Stromal cell of bone marrow (primary cell): ENCODE measurements around the gene SLC25A51.

Experiments used
- DNase-seq: peaks from one replicate; pipeline ENCODE4 v3.0.0-alpha.2; 2012; ENCODE audit warnings: low read depth

The SLC25A51 gene

DNA sequence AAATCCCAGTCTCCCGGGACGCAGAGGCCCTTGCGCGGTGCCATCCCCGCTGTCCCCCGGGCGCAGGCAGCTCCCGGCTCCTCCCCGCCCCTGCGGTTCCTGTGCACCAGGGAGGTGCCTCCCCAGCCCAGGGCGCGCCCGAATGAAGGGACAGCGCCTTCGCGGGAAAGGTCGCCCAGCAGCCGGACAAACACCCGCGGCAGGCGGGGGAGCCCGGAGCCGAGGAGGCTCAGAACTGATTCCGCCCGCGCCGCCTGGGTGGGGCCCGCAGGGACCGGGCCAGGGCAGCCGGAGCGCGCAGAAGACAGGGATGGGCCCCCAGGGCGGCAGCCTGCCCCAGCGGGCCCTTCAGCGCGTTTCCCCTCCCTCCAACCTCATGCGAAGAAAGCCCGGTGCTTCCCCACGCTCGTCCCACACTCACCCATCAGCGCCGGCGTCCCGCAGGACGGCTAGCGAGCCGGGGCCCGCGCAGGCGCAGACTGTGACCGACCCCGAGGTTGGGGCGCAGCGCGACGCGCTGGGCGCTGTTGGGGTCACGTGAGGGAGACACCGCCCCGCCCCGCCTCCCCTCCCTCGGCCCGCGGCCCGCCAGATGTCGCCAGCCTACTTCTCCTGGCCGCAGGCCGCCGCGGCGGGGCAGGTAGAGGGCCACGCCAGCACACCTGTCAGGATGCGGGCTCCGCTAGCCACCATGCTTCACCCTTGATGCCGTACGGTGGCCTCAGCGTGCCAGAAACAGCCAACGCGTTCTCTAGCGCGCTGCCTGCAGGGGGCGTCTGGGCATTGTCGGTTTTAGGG, at the start of gene SLC25A51:
SLC25A51 (minus strand) TSS at position 481 of the 798 bp plus-strand sequence. CDS start 15,577 bp downstream, outside the sequence.
- DNase-seq: peak; percentile 82

DNA sequence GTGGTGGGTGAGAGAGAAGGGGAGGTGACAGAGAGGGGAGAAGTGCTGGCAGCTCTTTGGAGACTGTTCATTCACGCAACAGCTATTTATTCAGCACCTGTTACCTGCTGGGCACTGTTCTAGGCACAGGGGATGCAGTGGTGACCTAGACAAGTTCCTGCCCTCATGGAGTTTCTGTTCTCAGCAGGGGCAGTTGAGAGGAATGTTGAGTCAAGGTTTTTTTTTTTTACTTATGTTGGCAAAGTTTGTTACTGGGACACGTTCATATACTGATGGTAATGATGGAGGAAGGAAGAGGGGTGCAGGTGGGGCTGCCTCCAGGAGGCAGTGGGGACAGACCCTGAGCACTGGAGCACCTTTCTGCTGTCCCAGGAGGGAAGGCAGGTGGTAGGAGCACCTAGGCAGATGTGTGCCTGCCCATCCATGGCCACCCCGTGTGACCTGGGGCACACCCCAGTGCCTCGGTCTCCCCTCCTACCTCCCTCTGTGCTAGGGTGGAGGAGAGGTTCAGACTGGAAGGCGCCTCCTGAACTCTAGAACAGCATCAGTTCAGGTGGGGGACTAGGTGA, 49.4 kb upstream of the SLC25A51 start:
- DNase-seq: no peak

DNA sequence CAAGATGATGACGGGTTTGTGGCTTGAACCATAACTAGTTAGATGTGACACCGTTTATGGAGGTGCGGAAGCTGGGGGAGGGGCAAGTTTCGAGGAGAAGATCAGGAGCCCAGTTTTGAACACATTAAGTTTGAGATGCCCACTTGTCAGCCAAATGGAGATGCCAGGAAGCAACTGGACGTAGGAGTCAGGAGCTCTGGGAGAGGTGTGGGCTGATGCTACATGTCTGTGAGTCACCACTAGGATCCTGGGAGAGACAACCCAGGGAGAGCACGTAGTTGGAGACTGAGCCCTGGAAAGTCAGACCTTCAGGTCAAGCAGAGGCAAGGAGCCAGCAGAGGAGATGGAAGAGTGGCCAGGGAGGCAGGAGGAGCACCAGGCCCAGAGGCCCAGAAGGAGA, 48.8 kb upstream of the SLC25A51 start:
- no peak for DNase-seq

DNA sequence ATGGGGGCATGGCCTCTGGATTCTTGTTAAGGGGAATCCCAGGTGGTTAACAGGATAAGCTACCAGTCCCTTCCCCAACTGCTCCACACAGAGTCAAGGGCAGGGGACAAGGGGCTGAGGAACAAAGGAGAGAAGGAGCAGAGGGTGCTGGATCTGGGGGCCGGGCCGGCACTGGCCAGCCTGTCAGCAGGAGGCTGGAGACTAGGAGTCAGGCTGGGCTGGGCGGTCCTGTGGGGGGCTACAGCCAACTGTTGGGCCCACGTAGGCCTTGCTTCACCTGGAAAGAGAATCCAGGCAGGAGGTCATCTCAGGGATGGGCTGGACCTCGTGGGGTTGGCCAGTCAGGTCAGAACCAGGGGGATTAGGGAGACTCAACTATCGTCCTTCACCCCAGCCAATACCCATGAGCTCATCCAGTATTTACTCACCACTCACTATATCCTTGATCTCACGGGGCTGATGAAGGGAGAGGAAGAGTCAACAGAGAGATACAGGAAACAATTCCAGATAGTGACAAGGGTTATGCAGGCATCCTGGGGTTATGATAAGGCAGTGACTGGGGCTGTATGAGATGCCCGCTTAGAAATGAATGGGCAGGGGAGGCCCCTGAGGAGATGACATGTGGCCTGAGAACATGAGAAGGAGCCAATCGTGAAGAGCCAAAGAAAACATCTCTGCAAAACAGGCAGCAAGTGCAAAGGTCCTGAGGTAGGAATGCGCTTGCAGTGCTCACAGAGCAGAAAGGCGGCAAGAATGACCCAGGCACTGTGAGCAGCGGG, 47.9 kb upstream of the SLC25A51 start:
- no peak for DNase-seq

DNA sequence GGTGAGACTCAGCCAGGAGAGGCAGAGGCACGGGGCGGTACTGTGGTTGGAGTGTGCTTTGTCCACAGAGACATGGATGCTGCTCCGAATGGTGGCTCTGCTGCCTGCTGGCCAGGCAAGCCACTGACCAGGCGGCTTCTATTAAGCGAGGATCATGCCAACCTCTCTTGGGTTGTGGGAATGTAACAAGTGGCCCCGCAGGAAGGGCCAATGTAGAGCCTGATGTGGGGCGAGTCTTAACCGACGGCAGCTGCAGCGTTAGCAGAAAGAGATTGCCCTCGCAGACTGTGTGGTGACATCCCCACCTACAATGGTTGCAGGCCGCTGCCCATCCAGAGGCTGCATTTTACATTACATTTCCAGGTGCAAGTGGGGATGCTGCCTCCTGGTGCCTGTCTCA, 46.6 kb upstream of the SLC25A51 start:
- DNase-seq: no peak

GRCh38 chr9:37949576-37949975, 45.6 kb upstream of the SLC25A51 start:
- no peak for DNase-seq

GRCh38 chr9:37948417-37948980, 44.6 kb upstream of the SLC25A51 start:
- DNase-seq: no peak

DNA sequence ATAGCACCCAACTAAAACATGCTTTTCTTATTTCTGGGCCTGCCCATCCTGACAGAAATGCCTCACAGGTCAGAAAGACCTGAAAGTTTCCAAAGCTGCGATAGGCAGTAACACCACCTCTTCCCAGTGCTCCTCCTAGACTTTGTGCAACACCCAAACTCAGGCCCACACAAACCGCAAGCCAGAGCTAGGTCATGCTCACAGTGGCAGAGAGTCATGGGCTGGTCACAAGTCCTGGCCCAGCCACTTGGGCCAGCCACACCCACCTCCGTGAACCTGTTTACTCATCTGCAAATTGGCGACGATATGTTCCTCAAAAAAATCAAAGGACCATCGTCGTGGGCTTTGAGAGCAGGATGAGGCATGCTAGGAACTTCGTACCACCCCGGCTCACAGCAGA, 44.0 kb upstream of the SLC25A51 start:
- DNase-seq: no peak

DNA sequence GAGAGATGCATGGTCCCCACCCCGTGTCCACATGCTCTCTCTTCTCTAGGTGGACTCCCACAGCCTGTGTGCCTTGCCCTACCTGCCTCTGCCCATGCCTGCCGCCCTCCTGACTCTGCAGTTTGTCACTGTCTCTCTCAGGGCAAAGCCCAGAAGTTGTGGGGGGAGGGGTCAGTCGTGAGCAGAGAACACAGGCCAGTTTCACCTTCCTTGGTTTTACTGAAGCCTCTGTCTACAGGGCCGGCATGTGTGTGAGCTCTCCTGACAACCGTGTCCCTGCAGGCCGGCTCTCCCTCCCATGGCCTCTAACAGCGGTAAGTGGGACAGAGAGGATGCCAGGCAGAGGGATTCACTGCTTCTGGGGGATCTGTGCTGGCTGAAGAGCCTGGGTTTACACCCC, 43.5 kb upstream of the SLC25A51 start:
- no peak for DNase-seq

DNA sequence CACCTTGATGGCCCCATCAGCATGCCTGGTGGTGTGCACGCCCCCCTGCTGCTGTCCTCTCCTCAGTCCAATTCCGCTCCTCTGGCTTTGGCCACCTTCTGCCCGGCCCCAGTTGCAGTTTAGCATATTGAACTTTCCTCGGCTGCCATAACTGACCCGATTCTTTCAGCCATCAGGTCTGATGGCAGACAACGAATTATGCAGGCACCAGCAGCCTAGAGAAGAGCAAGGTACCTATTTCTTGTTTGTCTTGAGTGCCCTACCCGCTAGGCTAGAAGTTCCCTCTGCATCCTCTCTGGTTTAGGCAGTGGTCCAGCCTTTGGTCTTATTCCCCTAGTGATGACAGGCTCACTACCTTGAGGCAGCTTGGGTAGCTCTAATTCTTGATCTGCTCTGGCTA, 43.0 kb upstream of the SLC25A51 start:
- DNase-seq: no peak

GRCh38 chr9:37946041-37946440, 42.1 kb upstream of the SLC25A51 start:
- no peak for DNase-seq

GRCh38 chr9:37944671-37945481, 40.9 kb upstream of the SLC25A51 start:
- no peak for DNase-seq

- DNase-seq: no peak
Measured at GRCh38 chr9:37944266-37944650, 40.3 kb upstream of the SLC25A51 start.

GRCh38 chr9:37943345-37944265, 39.7 kb upstream of the SLC25A51 start:
- DNase-seq: peak; percentile 88

DNA sequence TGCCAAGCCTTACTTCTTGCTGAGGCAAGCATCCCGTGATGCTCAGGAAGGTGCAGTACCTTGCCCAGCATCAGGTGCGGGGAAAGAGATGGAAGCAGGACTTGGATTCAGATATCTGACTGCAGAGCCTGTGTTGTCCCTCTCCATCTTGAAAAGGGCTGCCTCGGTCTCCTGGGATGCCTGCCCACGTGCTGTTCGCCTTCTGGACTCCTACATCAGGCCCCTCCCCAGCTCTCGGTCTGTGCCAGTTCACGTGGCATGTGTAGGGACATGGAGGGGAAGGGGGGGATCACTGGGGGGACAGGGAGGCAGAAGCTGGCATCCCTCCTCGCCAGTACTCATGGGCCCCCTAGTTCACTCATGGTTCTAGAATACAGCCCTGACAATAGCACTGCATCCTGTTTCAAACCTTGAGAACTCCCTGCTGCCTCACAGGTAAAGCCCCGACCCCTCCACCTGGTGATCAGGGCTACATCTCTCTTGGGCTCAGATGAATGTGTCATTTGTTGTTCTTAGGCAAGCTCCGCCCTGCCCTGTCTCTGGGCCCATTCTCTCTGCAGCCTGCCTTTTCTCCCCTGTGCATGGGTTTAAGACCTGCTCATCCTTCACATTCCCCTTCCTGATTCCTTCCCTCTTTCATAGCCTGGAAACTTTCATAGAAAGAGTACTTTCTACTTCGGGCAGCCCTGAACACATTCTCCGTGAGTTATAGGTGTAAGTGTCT, 38.9 kb upstream of the SLC25A51 start:
- no peak for DNase-seq

DNA sequence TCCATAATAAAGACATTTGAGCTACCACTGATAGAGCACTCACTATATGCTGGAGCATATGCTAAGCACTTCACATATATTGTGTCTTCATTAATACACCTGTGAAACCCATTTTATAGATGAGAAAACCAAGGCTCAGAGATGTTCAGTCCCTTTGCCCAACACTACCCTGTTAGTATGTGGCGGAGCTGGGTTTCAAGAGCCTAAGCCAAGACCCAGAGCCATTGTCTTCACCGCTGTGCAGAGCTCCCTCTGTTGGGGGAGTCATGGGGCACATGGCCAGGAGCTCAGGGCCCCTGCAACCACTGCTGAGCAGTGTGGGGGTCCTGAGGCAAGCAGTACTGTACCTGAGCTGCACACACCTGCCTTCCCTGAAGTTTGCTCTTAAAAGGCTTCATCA, 37.3 kb upstream of the SLC25A51 start:
- DNase-seq: no peak

DNA sequence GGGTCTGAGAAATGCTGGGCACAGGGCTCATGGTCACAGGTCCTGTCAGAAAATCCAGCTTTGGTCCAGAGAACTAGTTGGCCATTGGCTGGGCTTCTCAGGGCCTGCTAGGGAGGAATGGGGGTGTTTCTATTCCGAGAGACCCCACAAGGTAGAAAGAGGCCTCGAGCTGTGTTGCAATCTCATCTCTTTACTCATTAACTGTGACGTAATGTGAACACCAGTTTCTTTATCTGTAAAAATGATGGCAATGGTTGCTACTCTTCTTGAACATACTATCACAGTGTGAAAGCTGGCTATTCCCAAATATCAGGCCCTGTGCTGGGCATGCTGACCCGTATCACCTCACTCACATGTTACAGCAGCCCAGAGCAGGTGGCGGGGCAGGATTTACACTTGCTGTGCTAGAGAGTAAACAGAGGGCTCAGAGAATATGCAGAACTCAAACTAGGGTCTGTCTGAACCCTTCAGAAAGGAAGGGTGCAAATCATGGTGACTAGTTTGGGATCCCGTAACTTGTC, 35.7 kb upstream of the SLC25A51 start:
- DNase-seq: no peak

DNA sequence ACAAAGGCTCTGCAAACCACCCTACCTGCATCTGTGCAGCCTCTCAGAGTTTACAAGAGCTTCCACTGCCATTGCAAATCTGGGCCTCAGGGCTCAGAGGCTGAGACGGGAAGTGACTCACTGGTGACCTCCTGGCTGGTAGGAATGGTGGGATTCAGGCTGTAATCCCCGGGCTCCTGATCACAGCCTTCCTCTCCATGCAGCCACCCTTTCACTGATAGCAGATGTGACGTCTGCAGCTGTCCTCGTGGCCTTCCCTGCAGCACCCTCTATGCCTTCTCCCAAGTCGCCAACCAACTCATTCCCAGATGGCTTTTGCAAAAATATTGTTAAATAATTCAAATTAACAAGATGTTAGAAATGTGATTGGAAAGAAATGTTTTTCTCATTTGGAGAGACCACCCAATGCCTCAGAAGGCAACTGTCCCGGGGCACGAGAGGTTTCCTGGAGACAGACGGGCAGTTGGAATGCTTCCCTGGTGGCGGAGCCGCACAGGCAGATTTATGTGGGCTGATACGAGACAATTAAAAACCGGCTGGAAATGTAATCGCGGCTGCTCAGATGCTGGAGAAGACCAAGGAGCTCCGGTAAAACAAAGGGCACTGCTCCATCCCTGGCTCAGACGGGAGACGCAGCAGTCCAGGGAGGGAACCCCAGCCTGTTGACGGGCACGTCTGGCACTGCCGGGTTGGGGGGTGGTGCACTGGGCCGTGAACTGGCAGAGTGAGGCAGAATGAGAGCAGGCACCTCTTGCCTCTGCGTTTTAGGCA, 34.4 kb upstream of the SLC25A51 start:
- no peak for DNase-seq

GRCh38 chr9:37937366-37937765, 33.4 kb upstream of the SLC25A51 start:
- DNase-seq: no peak
